Activated T-cell treated with anti-CD3 and anti-CD28 coated beads, Interleukin-2, amount 50 U/mL, for 4 hours (primary cell): ENCODE data around the gene NOTCH2. TPM values are rescaled to one million over a fixed set of nuclear protein-coding genes. Genes with fewer than 3 reads are reported as not detected.

Source experiments
- ATAC-seq, 2 donors: fragments of 200-7000 bp; cut with Tn5 transposase; one replicate each; pipeline ENCODE4 v1.10.0; 2021
- DNase-seq: peaks from one replicate; pipeline ENCODE4 v3.0.0-alpha.2; 2020
- H3K27me3 Mint-ChIP-seq: one replicate; pipeline ENCODE4 v1.8.0; 2021; ENCODE audit warnings: low read depth, mixed read lengths
- H3K36me3 Mint-ChIP-seq: one replicate; pipeline ENCODE4 v1.8.0; 2022; ENCODE audit warnings: mixed read lengths; ENCODE audit not compliant: insufficient read depth
- H3K4me1 Mint-ChIP-seq: one replicate; pipeline ENCODE4 v1.8.0; 2021; ENCODE audit warnings: low read depth, mixed read lengths
- H3K4me3 Mint-ChIP-seq: one replicate; pipeline ENCODE4 v1.8.0; 2021; ENCODE audit warnings: mild to moderate bottlenecking, moderate library complexity, mixed read lengths
- H3K9me3 Mint-ChIP-seq: one replicate; pipeline ENCODE4 v1.8.0; 2021; ENCODE audit warnings: mixed read lengths
- total RNA-seq, 3 donors: library from RNA; stranded (reverse); gene quantifications; one replicate each; pipeline ENCODE4 v1.2.1, GENCODE V29; 2021

Gene NOTCH2
- total RNA-seq, 3 donors from 2014 or later = 53.4 to 60.8 (median 53.4) TPM

DNA sequence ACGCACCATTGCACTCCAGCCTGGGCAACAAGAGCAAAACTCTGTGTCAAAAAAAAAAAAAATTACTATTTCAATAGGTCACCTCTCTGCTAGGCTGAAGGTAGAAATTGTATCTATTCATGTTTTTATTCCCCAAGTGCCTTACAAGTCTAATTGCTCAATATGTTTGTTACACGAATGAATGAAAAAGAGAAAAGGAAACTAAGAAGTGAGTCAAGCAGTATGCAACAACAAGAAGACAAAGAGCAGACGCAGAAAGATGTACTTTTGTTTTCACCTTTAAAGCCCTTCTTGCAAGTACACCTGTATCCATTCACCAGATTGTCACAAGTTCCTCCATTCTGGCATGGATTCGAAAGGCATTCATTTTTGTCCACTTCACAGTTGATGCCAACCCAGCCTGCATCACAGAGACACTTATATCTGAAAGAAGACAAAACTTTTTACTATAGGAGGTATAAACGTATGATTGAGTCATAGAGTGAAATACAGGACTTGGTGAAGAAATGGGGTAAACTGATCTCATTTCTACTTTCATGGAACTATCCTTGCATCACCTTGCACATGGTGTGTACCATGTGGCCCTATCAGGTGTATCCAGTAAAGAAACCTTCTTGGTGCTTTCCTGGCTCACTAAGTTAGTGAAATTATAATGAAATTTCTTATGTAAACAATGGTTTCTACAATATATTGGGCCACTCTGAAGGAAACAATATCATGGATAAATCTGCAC lies 116.0 kb downstream of the NOTCH2 start:
- Mint-ChIP-seq H3K4me1 (peaks cover 4% of the 10 kb centered on the region), H3K36me3 (peaks cover 28% of the 10 kb centered on the region), H3K9me3 (no peaks in the 10 kb centered on the region), H3K27me3 (no peaks in the 10 kb centered on the region), H3K4me3 (no peak overlapping the region)
- DNase-seq (no peak), ATAC-seq (peak in 1 of 2 donors; percentile 14)

GRCh38 chr1:119952496-119952895 lies 117.0 kb downstream of the NOTCH2 start:
- no peaks in the 10 kb centered on the region for H3K27me3 Mint-ChIP-seq
- DNase-seq (no peak), ATAC-seq (no peak)
- H3K9me3 Mint-ChIP-seq = no peaks in the 10 kb centered on the region
- H3K4me1 Mint-ChIP-seq = peaks cover 4% of the 10 kb centered on the region
- peaks cover 24% of the 10 kb centered on the region for H3K36me3 Mint-ChIP-seq
- no peak overlapping the region for H3K4me3 Mint-ChIP-seq

GRCh38 chr1:119948342-119949214 lies 120.9 kb downstream of the NOTCH2 start:
- no peaks in the 10 kb centered on the region for H3K27me3 Mint-ChIP-seq
- DNase-seq = peak; percentile 62
- no peak overlapping the region for H3K4me3 Mint-ChIP-seq
- peak in 1 of 2 donors; percentile 75 for ATAC-seq
- H3K36me3 Mint-ChIP-seq = peaks cover 24% of the 10 kb centered on the region
- H3K9me3 Mint-ChIP-seq = no peaks in the 10 kb centered on the region
- H3K4me1 Mint-ChIP-seq = no peaks in the 10 kb centered on the region

DNA sequence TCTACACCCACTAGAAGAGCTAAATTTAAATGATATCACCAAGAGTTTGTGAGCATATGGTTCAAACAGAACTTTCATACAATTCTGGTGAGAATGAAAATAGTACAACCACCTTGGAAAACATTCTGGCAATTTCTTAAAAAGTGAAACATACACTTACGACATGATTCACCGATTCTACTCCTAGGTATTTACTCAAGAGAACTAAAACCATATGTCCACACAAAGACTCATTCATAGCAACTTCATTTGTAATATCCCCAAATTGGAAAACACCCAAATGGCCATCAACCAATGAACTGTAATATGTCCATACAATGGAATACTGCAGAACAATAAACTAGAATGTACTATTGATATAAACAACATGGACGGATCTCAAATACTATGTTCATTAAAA lies 122.0 kb downstream of the NOTCH2 start:
- Mint-ChIP-seq H3K9me3 (no peaks in the 10 kb centered on the region), H3K4me3 (no peak overlapping the region), H3K36me3 (peaks cover 21% of the 10 kb centered on the region), H3K4me1 (no peaks in the 10 kb centered on the region), H3K27me3 (no peaks in the 10 kb centered on the region)
- ATAC-seq = no peak
- DNase-seq = no peak

DNA sequence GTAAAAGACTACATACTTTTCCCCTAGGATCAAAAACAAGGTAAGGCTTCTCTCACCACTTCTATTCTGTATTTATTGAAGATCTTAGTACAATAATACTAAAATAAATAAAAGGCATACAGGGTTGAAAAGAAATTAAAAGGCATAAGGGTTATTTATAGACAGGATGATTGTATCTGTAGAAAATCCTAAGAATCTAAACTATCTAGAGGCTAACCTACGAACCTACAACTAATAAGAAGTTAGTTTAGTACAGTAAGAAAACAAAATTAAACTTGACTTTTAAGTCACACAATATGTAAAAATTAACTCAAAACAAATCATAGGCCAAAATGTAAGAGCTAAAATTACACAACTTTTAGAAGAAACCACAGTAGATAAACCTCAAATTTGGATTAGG lies 122.7 kb downstream of the NOTCH2 start:
- Mint-ChIP-seq H3K4me1 (no peaks in the 10 kb centered on the region), H3K36me3 (peaks cover 19% of the 10 kb centered on the region), H3K9me3 (no peaks in the 10 kb centered on the region), H3K4me3 (no peak overlapping the region), H3K27me3 (no peaks in the 10 kb centered on the region)
- DNase-seq = no peak
- ATAC-seq = no peak

DNA sequence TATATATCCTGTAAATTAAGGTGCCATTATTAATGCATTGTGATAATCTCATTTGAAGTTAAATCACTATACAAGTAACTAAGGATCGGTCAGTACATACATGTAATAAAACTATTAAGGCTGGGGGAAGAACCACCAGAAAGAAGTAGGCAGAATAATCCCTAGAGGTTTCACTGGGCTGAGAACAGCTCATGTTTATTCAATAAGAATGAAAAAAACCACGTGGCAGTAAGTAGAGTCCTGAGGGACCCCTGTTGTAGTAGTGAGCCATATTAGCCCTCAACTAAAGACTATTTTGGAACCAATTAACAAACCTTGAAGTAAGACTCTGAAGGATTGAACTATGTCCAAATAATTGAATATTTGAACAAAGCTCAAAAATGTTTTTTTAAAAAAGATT lies 126.2 kb downstream of the NOTCH2 start:
- Mint-ChIP-seq H3K4me1 (peaks cover 3% of the 10 kb centered on the region), H3K36me3 (peaks cover 34% of the 10 kb centered on the region), H3K27me3 (no peaks in the 10 kb centered on the region), H3K4me3 (no peak overlapping the region), H3K9me3 (no peaks in the 10 kb centered on the region)
- DNase-seq = no peak
- ATAC-seq = no peak

DNA sequence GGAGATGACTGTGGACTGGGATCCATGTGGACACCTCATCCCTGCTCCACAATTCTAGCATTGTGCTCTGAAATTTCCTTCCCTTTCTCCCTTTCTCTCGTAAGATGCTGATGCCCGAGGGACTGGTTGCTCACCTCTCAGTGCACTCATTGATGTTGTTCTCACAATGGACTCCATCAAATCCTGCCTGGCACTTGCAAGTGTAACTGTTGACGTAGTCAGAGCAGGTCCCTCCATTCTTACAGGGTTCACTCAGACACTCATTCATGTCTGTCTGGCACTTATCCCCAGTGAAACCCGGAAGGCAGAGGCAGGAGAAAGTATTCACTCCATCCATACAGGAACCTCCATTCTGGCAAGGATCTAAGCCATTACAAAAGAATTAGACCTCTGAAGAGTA lies 128.1 kb downstream of the NOTCH2 start:
- Mint-ChIP-seq H3K27me3 (no peaks in the 10 kb centered on the region), H3K4me1 (peaks cover 3% of the 10 kb centered on the region)
- ATAC-seq = no peak

DNA sequence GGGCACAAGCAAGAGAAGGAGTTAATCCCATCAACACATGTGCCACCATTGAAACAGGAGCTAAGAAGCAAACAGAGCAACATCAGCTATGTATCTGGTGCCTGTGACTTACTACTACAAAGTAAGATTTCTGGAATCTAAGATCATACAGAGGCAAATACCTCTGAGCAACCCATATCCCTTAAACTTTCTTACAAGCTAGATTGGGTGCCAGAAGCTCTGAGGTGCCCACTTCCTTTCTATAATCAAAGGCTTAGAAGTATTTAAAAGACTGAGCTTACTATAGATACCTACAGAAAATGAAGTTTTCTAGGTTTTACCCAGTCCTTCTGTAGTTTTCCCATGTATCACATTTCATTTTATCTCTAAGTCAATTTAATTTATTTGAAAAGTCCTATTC lies 128.8 kb downstream of the NOTCH2 start:
- Mint-ChIP-seq H3K36me3 (peaks cover 50% of the 10 kb centered on the region), H3K27me3 (no peaks in the 10 kb centered on the region), H3K9me3 (no peaks in the 10 kb centered on the region), H3K4me1 (peaks cover 3% of the 10 kb centered on the region), H3K4me3 (no peak overlapping the region)
- ATAC-seq = no peak
- DNase-seq = no peak

More for the DNA sequence above, 128.1 kb downstream of the NOTCH2 start:
- Mint-ChIP-seq H3K9me3 (no peaks in the 10 kb centered on the region), H3K4me3 (no peak overlapping the region), H3K36me3 (peaks cover 44% of the 10 kb centered on the region)
- no peak for DNase-seq

GRCh38 chr1:119937198-119937597 lies 132.3 kb downstream of the NOTCH2 start:
- ATAC-seq = no peak
- H3K4me3 Mint-ChIP-seq = no peak overlapping the region
- peaks cover 3% of the 10 kb centered on the region for H3K4me1 Mint-ChIP-seq
- H3K9me3 Mint-ChIP-seq = peaks cover 15% of the 10 kb centered on the region
- H3K27me3 Mint-ChIP-seq = no peaks in the 10 kb centered on the region
- peaks cover 74% of the 10 kb centered on the region for H3K36me3 Mint-ChIP-seq
- DNase-seq = no peak

DNA sequence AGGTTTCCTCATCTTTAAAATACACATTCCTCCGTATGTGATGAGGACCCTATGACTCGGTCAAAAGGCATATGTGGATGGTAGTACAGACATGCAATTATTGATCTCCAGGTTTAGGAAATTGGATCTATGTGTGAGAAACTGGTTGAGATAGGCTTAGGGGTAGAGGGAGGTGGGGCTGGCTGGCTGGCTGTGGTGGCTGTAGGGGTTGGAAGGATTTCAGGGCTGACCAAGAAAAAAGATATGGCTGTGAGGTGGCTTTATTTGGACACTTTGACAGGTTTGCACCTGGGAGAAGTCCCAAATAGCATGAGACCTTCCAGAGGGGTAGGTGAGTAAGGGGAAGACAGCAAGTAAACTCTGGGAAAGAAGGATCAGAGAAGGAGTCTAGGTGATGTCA lies 133.5 kb downstream of the NOTCH2 start:
- H3K36me3 Mint-ChIP-seq = peaks cover 66% of the 10 kb centered on the region
- H3K4me3 Mint-ChIP-seq = no peak overlapping the region
- DNase-seq (no peak), ATAC-seq (no peak)
- H3K27me3 Mint-ChIP-seq = no peaks in the 10 kb centered on the region
- H3K4me1 Mint-ChIP-seq = no peaks in the 10 kb centered on the region
- peaks cover 15% of the 10 kb centered on the region for H3K9me3 Mint-ChIP-seq

DNA sequence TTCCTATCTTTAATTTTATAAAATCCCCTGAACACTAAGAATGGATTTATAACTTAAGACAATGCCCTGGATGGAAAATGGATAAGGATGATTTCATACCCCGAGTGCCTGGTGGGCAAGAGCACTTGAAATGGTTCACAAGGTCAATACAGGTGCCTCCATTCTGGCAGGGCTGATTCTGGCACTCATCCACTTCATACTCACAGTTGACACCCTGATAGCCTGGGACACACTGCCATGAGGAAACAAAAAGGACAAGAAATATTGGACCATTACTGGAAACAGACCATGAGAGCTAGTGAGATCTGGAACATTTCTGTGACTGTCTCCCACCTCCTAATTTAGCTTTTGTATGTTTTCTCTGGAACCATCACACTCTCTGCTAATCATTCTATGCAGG lies 134.1 kb downstream of the NOTCH2 start:
- H3K9me3 Mint-ChIP-seq = peaks cover 15% of the 10 kb centered on the region
- DNase-seq (no peak), ATAC-seq (no peak)
- no peak overlapping the region for H3K4me3 Mint-ChIP-seq
- H3K36me3 Mint-ChIP-seq = peaks cover 63% of the 10 kb centered on the region
- no peaks in the 10 kb centered on the region for H3K27me3 Mint-ChIP-seq
- H3K4me1 Mint-ChIP-seq = no peaks in the 10 kb centered on the region

DNA sequence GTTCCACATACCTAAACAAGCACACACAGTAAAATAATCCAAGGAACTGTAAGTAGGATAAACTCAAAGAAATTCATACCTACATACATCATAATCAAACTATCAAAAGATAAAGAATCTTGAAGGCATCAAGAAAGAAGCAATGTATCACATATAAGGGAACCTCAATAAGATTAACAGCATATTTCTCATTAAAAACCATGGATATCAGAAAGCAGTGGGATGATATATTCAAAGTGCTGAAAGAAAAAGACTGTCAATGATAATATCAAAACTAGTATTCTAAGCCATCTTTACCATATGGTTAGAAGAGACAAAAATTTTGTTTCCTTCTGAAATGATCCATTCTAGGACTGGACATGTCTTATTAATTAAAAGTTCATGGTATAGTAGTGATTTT lies 136.1 kb downstream of the NOTCH2 start:
- ATAC-seq = no peak
- DNase-seq = no peak
- peaks cover 15% of the 10 kb centered on the region for H3K9me3 Mint-ChIP-seq
- no peaks in the 10 kb centered on the region for H3K27me3 Mint-ChIP-seq
- no peaks in the 10 kb centered on the region for H3K4me1 Mint-ChIP-seq
- peaks cover 57% of the 10 kb centered on the region for H3K36me3 Mint-ChIP-seq
- H3K4me3 Mint-ChIP-seq = no peak overlapping the region

GRCh38 chr1:119929643-119930315 lies 139.7 kb downstream of the NOTCH2 start:
- Mint-ChIP-seq H3K27me3 (no peaks in the 10 kb centered on the region), H3K4me3 (no peak overlapping the region), H3K4me1 (no peaks in the 10 kb centered on the region), H3K9me3 (peaks cover 11% of the 10 kb centered on the region), H3K36me3 (peaks cover 44% of the 10 kb centered on the region)
- no peak for ATAC-seq
- DNase-seq = no peak

- ATAC-seq (no peak), DNase-seq (no peak)
- no peak overlapping the region for H3K4me3 Mint-ChIP-seq
- H3K4me1 Mint-ChIP-seq = no peaks in the 10 kb centered on the region
- H3K9me3 Mint-ChIP-seq = no peaks in the 10 kb centered on the region
- no peaks in the 10 kb centered on the region for H3K27me3 Mint-ChIP-seq
- H3K36me3 Mint-ChIP-seq = peaks cover 45% of the 10 kb centered on the region
Measured at GRCh38 chr1:119926553-119926952, 142.9 kb downstream of the NOTCH2 start.
